ENCODE data around the gene LNP1.

Gene LNP1

DNA sequence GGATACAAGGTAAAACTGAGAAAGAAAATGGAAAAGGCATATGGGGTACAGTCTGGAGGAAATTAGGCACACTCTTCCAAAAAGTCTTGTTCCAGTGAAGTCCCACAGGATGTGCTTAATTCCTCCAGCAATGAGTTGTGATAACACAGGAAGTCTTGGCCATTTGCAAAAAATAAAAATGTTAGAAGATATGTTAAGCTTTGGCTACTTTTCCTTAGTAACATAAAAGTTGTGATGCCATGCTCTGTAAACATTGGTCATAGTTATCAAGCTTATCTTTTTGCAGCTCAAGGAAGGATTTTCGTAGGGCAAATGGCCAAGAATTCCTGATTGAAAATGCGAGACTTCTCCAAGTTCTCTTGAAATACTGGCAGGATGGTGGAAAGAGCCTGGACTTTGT lies 26.4 kb downstream of the LNP1 start:
- TF ChIP-seq, protein P1, sequence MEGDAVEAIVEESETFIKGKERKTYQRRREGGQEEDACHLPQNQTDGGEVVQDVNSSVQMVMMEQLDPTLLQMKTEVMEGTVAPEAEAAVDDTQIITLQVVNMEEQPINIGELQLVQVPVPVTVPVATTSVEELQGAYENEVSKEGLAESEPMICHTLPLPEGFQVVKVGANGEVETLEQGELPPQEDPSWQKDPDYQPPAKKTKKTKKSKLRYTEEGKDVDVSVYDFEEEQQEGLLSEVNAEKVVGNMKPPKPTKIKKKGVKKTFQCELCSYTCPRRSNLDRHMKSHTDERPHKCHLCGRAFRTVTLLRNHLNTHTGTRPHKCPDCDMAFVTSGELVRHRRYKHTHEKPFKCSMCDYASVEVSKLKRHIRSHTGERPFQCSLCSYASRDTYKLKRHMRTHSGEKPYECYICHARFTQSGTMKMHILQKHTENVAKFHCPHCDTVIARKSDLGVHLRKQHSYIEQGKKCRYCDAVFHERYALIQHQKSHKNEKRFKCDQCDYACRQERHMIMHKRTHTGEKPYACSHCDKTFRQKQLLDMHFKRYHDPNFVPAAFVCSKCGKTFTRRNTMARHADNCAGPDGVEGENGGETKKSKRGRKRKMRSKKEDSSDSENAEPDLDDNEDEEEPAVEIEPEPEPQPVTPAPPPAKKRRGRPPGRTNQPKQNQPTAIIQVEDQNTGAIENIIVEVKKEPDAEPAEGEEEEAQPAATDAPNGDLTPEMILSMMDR (conservative IDR thresholded peaks at IDR 0.05; ENCODE audit: low read length): no peak
- H3K4me3 ChIP-seq (ENCODE audit: low read length): no peak overlapping the region
- no peak for DNase-seq (ENCODE audit: low read depth)

DNA sequence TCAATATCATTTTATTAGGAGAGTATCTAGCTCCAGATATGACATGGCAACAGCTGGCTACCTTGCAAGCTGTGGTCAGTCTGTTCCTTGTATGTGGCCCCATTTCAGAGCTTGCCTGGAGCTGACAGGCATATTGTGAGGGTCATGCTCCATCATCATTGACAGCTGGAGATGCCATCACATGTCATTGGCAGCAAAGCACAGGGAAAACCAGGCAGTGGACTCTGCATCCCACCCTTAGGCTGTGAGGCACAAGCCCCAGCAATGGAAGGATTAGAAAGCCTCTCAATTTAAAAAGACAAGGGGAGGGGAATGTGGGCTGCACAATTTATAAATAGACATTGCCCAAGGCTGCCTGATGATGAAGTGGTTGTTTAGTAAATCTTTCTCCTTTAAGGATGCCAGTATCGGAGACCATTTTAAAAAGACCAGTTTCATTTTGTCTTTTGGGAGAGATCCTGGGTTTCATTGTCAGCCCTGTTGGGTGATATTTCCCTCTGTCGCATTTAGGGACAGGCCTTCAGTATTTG lies 27.9 kb downstream of the LNP1 start:
- H3K4me3 ChIP-seq (ENCODE audit: low read length): no peak overlapping the region
- TF ChIP-seq, protein P1 (conservative IDR thresholded peaks at IDR 0.05; ENCODE audit: low read length): no peak
- DNase-seq (ENCODE audit: low read depth): no peak

DNA sequence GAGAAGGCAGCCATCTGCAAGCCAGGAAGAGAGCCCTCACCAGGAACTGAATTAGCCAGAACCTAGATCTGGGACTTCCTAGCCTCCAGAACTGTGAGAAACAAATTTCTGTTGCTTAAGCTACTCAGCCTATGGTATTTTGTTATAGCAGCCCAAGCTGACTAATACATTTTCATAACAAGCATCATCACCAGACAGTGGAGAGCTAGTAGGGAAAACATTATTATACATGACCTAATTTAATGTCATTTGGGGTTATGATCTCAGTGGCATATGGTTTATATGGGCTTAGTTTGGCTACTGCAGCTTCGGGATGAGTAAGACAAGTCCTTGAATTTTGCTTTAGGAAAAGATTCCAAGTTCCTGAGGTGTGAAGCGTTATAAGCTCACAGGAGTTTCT lies 35.6 kb downstream of the LNP1 start:
- DNase-seq (ENCODE audit: low read depth): peak; percentile 2
- H3K4me3 ChIP-seq (ENCODE audit: low read length): no peak overlapping the region
- TF ChIP-seq, protein P1 (conservative IDR thresholded peaks at IDR 0.05; ENCODE audit: low read length): no peak

DNA sequence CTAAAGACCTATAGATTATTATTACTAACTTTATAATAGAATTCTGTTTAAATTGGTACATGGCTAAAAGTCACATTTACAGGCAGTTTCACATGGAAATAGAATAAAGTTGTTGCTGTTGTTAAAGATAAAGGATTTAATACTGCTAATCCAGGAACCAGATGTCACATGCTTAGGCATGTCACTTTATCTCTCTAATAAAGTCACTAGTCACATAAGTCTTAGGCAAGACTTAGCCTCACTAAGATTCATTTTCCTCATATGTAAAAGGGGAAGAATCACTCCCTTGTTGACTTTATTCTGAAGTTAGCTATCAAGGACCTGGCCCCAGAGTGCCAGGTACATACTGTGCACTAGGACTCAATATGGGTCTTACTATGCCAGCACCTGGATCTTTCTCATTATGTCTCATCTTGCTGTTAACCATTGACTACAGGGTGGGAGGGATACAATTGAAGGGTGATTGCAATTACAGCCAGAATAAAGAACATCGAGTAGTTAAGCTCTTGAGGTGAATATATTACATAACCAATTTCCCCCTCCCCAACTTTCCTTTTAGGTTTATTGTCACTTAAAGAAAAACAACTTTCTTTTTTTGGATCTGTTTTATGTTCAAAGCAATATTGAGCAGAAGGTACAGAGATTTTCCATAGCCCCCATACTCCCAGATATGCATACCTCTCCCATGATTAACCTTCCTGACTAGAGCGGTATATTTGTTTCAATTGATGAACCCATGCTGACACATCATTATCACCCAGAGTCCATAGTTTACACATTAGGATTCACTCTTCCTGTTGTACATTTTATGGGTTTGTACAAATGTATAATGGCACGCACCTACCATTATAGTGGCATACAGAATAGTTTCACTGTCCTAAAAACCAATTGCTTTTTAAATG lies 36.6 kb downstream of the LNP1 start:
- TF ChIP-seq, protein P1 (conservative IDR thresholded peaks at IDR 0.05; ENCODE audit: low read length): no peak
- DNase-seq (ENCODE audit: low read depth): no peak

DNA sequence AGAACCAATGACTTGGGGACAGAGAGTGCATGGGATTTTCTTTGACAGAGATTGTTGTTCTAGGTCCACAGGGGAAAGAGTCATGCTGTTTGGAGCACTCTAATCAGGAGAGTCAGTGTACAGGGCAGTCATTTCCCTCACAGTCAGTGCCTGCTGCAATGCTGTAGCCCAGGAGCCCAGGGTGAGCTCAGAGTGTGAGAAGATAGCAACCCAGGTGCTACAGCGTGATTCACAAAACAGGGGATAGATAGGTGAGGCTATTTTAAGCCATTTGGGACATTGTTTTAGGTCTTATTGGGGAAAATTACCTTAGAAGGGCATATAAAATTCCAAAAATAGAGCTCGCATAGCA lies 37.3 kb downstream of the LNP1 start:
- TF ChIP-seq, protein P1 (conservative IDR thresholded peaks at IDR 0.05; ENCODE audit: low read length): no peak
- H3K4me3 ChIP-seq (ENCODE audit: low read length): no peak overlapping the region
- no peak for DNase-seq (ENCODE audit: low read depth)

More for the DNA sequence above, 36.6 kb downstream of the LNP1 start:
- H3K4me3 ChIP-seq (ENCODE audit: low read length): no peak overlapping the region

DNA sequence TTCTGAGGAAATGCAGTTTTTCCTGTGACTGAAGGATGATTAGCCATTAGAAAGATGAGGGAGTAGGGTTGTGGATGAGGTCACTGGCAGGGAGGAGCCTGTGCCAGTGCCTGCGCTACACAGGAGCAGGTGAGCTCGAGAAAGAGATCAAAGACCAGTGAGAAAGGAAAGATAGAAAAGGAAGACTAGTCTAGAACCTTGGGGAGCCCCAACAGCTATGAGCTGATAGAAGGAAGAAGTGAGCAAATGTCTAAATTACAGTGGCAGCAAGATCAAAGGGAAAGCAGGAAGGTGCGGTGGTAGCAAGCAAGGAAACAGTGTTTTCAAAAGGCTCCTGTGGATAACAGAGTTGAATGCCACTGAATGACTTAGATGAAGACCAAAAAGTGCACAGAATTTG lies 39.6 kb downstream of the LNP1 start:
- DNase-seq (ENCODE audit: low read depth): no peak

More for the DNA sequence above, 39.6 kb downstream of the LNP1 start:
- no peak overlapping the region for H3K4me3 ChIP-seq (ENCODE audit: low read length)
- TF ChIP-seq, protein P1 (conservative IDR thresholded peaks at IDR 0.05; ENCODE audit: low read length): no peak
